GM20000 (cell line): ENCODE results near the gene CHIT1.

Source experiments
- DNase-seq: peaks from one replicate; pipeline ENCODE4 v3.0.0; 2012; ENCODE audit warnings: low spot score
- CTCF ChIP-seq: IDR thresholded peaks from 2 replicates; pipeline ENCODE4 v1.5.1; 2012; ENCODE audit warnings: mild to moderate bottlenecking, control low read depth; ENCODE audit errors: extremely low read depth, missing control alignments

CHIT1 gene

GRCh38 chr1:203274603-203275381 lies 45.3 kb upstream of the CHIT1 start:
- TF ChIP-seq CTCF: no peak
- DNase-seq: no peak

GRCh38 chr1:203273869-203274602 lies 44.6 kb upstream of the CHIT1 start:
- DNase-seq: no peak
- no peak for TF ChIP-seq CTCF

- peak; percentile 74 for DNase-seq
- TF ChIP-seq CTCF: peak; percentile 96
Measured at GRCh38 chr1:203273206-203273868, 43.9 kb upstream of the CHIT1 start.

GRCh38 chr1:203272633-203273205 lies 43.2 kb upstream of the CHIT1 start:
- no peak for DNase-seq
- TF ChIP-seq CTCF: no peak

- DNase-seq: no peak
- no peak for TF ChIP-seq CTCF
Measured at GRCh38 chr1:203271962-203272632, 42.6 kb upstream of the CHIT1 start.

GRCh38 chr1:203271018-203271743 lies 41.7 kb upstream of the CHIT1 start:
- peak; percentile 70 for DNase-seq
- no peak for TF ChIP-seq CTCF
